ENCODE results near the gene CDC42. TPM values are rescaled to one million over a fixed set of nuclear protein-coding genes. Genes with fewer than 3 reads are reported as not detected.

The CDC42 gene
- total RNA-seq, 4 donors from 2014 or later: 186 to 260 (median 205) TPM

DNA sequence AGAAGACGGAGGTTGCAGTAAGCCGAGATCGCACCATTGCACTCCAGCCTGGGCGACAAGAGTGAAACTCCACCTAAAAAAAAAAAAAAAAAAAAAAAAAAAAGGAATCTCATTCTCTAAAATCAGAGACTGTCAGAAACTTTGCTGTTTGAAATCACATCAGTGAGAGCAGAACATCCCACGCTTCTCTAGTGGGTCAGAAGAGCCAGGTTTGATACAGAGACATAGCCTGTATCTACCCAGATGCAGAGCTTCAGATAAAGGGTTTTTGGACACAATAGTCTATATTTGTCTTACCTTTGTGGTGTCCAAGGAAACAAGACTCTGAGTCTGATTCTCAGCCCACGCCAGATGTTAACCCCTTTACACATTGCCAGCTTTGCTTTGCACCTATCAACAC is 31.4 kb upstream of the CDC42 start:
- DNase-seq (ENCODE audit: low spot score) (no peak), ATAC-seq (ENCODE audit: low FRiP score) (no peak)
- TF ChIP-seq, protein P1, sequence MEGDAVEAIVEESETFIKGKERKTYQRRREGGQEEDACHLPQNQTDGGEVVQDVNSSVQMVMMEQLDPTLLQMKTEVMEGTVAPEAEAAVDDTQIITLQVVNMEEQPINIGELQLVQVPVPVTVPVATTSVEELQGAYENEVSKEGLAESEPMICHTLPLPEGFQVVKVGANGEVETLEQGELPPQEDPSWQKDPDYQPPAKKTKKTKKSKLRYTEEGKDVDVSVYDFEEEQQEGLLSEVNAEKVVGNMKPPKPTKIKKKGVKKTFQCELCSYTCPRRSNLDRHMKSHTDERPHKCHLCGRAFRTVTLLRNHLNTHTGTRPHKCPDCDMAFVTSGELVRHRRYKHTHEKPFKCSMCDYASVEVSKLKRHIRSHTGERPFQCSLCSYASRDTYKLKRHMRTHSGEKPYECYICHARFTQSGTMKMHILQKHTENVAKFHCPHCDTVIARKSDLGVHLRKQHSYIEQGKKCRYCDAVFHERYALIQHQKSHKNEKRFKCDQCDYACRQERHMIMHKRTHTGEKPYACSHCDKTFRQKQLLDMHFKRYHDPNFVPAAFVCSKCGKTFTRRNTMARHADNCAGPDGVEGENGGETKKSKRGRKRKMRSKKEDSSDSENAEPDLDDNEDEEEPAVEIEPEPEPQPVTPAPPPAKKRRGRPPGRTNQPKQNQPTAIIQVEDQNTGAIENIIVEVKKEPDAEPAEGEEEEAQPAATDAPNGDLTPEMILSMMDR (IDR thresholded peaks at IDR 0.05): no peak

DNA sequence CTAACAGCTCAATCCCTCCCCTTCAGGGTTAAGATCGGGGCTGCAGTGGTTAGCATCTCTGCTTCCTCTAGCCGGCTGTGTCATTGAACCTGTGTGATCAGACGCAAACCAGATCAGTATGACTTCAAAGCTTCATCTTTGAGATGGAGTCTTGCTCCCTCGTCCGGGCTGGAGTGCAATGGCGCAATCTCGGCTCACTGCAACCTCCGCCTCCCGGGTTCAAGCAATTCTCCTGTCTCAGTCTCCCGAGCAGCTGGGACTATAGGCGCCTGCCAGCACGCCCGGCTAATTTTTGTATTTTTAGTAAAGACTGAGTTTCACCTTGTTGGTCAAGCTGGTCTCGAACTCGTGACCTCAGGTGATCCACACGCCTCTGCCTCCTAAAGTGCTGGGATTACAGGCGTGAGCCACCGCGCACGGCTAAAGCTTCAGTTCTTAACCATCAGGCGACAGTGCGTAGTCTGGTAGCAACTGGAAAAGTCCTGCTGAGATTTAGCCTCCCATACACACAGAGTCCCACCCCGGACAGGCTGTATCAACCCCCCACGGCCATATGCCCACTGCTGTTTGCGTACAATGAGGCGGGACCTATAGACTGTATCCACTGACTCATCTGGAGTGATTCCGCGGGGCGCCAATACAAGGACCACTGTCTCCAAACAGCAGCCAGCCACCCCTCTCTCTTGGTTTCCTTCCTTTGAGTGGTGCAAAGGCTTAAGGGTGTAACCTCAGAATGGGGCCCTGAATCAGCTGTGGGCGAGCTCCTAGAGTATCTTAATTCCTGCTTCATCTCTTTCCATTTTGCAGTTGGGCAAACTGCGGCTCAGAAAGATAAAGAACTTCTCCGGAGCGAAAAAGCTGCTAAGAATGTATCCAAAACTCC is 27.8 kb upstream of the CDC42 start:
- TF ChIP-seq, protein P1 (IDR thresholded peaks at IDR 0.05): no peak
- ATAC-seq (ENCODE audit: low FRiP score): peak; percentile 64

DNA sequence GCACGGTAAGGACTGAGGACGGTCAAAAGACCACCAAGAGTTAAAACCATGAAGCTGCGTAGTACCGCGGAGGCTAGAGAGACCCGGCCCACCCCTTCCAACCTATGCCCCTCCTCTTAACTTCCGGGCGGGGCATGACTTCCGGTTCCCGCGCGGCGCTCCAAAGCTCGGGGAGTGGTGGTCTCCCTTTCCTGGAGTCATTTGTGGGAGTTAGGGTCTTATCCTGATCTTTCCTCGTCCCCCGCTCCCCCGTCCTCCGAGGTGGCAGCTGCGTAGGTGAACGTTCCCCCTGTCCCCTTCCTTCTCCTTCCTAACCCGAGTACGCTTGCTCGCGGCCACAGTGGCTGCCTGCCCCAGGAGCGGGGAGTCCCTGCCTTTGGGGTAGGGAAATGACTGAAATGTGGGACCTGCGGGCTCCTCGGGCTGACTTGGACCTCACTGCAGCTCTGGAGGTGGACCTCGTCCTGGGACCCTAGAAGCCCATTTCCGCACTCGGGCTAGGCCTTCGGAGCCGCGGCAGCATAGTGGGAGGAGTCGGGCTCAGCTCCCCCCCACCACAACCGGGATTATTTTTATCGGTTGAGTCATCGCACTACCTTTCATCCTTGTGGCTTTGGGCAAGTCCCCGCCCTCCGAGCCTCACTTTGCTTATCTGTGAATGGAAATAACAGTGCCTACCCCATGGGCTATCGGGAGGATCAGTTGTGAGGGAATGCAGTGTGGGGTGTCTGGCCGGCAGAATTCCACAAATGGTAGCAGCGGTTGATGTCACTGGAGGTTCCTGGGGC is 26.9 kb upstream of the CDC42 start:
- ATAC-seq (ENCODE audit: low FRiP score) (peak; percentile 93), DNase-seq (ENCODE audit: low spot score) (peak; percentile 60)
- TF ChIP-seq, protein P1 (IDR thresholded peaks at IDR 0.05): no peak

More for the DNA sequence above, 27.8 kb upstream of the CDC42 start:
- DNase-seq (ENCODE audit: low spot score): peak; percentile 34

DNA sequence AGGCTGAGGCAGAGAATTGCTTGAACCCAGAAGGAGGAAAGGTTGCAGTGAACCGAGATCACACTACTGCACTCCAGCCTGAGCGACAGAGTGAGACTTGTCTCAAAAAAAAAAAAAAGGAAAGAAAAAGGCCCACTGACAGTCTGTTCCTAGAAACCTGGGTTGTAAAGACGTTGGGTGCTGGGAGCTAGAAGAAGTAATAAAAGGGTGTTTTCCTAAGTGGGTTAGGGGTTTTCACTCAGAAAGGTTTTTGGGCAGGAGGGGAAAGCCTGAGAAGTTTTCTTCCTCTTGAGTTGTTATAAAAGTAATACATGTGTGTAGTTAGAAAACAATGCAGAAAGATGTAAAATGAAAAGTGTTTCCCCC is 25.6 kb upstream of the CDC42 start:
- TF ChIP-seq, protein P1 (IDR thresholded peaks at IDR 0.05): no peak
- DNase-seq (ENCODE audit: low spot score) (no peak), ATAC-seq (ENCODE audit: low FRiP score) (no peak)

DNA sequence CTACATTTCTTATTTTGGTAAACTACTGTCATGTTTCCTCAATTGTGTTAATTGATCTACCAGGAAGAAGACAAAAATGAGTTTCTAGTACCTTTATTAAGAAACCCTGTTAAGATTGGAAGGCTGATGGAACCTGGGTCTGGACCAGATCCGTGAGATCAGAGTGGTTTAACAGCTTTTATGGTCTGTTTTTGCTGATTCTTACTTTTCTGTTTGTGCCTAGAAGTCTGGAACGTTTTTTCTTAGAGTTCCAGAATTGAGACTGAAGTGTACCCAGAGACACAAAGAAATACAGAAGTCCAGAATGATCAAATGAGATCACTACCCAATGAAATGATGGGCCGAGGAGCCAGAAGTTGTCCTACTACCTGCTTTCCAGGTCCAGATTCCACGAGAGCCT is 22.5 kb upstream of the CDC42 start:
- TF ChIP-seq, protein P1 (IDR thresholded peaks at IDR 0.05): no peak
- no peak for ATAC-seq (ENCODE audit: low FRiP score)
- no peak for DNase-seq (ENCODE audit: low spot score)

DNA sequence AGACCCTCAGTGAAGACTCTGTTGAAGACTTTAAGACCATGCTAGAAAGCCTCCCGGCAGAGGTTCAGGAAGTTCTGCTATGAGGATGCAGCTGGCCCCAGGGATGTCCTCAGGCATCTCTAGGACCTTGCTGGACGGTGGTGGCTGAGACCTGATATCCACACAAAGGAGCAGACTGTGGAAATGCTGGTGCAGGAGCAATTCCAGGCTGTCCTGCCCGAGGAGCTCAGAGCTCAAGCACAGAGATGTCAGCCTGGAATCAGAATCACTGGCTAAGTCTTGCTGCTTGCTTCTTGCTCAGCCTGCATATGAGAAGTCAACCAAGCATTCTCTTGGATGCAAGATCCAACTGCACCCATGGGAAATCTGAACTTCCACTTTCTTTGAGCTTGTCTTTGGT is 22.0 kb upstream of the CDC42 start:
- TF ChIP-seq, protein P1 (IDR thresholded peaks at IDR 0.05): no peak
- DNase-seq (ENCODE audit: low spot score): no peak
- ATAC-seq (ENCODE audit: low FRiP score): no peak
